GM12891 (cell line): ENCODE data around the gene CAPZA3.

Experiments used
- PAX5 ChIP-seq: IDR thresholded peaks from 2 replicates; pipeline ENCODE4 v1.6.1; 2011; ENCODE audit warnings: low read length, moderate library complexity, mild to moderate bottlenecking; ENCODE audit not compliant: insufficient read depth, severe bottlenecking
- POLR2A ChIP-seq: IDR thresholded peaks from 2 replicates; pipeline ENCODE4 v1.6.1; 2011; ENCODE audit warnings: low read depth, low read length, control low read depth
- POLR2AphosphoS5 ChIP-seq: IDR thresholded peaks from 2 replicates; pipeline ENCODE4 v1.6.1; 2011; ENCODE audit warnings: low read depth, low read length, control low read depth
- POU2F2 ChIP-seq: IDR thresholded peaks from 2 replicates; pipeline ENCODE4 v1.6.1; 2011; ENCODE audit warnings: low read depth, mild to moderate bottlenecking, control low read depth, low read length, moderate library complexity
- SPI1 ChIP-seq: IDR thresholded peaks from 2 replicates; pipeline ENCODE4 v1.6.1; 2011; ENCODE audit warnings: low read depth, low read length, control low read depth
- TAF1 ChIP-seq: IDR thresholded peaks from 2 replicates; pipeline ENCODE4 v1.6.1; 2011; ENCODE audit warnings: low read depth, low read length, control low read depth

DNA sequence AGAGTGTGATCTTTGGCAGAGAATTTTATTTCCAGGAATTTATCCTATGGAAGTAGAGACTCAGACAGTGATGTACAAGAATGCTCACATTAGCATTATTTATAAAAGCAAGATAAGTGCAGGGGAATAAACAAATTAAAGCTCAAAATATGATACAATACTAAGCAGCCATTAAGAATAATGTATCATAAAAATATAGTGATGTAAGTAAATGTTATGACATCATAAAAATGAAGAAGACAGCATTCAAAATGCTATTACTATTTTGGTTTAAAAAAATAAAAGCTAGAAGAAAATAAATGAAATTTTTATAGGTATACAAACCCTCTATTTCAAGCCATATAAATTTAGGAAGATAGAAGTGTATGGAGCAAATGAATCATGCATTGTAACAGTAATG lies 17.2 kb upstream of the CAPZA3 start:
- no peak for TF ChIP-seq POLR2A
- no peak for TF ChIP-seq POLR2AphosphoS5
- TF ChIP-seq TAF1: no peak
- TF ChIP-seq SPI1: no peak
- TF ChIP-seq PAX5: no peak
- TF ChIP-seq POU2F2: no peak
